Activated naive CD4-positive, alpha-beta T cell treated with anti-CD3 and anti-CD28 coated beads, Interleukin-2, amount 10 ng/mL, durations not matched to agents 7 days and 5 days (primary cell): ENCODE results near the gene LPAR1.

Experiments used
- CTCF ChIA-PET: fragments of 350-600 bp; sonication (Branson Sonifier 250); formaldehyde crosslinking; loops from one replicate; lab custom pipeline; 2021; ENCODE audit warnings: antibody characterized with exemption; lab: Charles Lee
- DNase-seq: peaks from one replicate; pipeline ENCODE4 v3.0.0-alpha.2; 2020
- H3K27ac Mint-ChIP-seq: one replicate; pipeline ENCODE4 v1.8.0; 2021; ENCODE audit warnings: mild to moderate bottlenecking, moderate library complexity, mixed read lengths
- H3K27me3 Mint-ChIP-seq: one replicate; pipeline ENCODE4 v1.8.0; 2021; ENCODE audit warnings: mild to moderate bottlenecking, mixed read lengths
- H3K36me3 Mint-ChIP-seq: one replicate; pipeline ENCODE4 v1.8.0; 2021; ENCODE audit warnings: mixed read lengths
- H3K4me1 Mint-ChIP-seq: one replicate; pipeline ENCODE4 v1.8.0; 2021; ENCODE audit warnings: mixed read lengths
- H3K4me3 Mint-ChIP-seq: one replicate; pipeline ENCODE4 v1.8.0; 2021; ENCODE audit warnings: mild to moderate bottlenecking, moderate library complexity, mixed read lengths
- H3K9me3 Mint-ChIP-seq: one replicate; pipeline ENCODE4 v1.8.0; 2021; ENCODE audit warnings: mixed read lengths

LPAR1 gene

GRCh38 chr9:110939573-110939972, 98.7 kb downstream of the LPAR1 start:
- no peaks in the 10 kb centered on the region for H3K27me3 Mint-ChIP-seq
- DNase-seq: no peak
- no peak overlapping the region for H3K27ac Mint-ChIP-seq
- no peaks in the 10 kb centered on the region for H3K36me3 Mint-ChIP-seq
- no peaks in the 10 kb centered on the region for H3K4me1 Mint-ChIP-seq
- H3K4me3 Mint-ChIP-seq: no peak overlapping the region
- H3K9me3 Mint-ChIP-seq: peaks cover 4% of the 10 kb centered on the region
- CTCF ChIA-PET: no interaction called here

- CTCF ChIA-PET: no interaction called here
These were observed 99.2 kb downstream of the LPAR1 start for GRCh38 chr9:110939047-110939446.

GRCh38 chr9:110938242-110938641, 100.0 kb downstream of the LPAR1 start:
- no peak for DNase-seq
- CTCF ChIA-PET: no interaction called here
- Mint-ChIP-seq H3K4me3 (no peak overlapping the region), H3K9me3 (peaks cover 4% of the 10 kb centered on the region), H3K36me3 (no peaks in the 10 kb centered on the region), H3K27ac (no peak overlapping the region), H3K4me1 (no peaks in the 10 kb centered on the region), H3K27me3 (no peaks in the 10 kb centered on the region)

More at GRCh38 chr9:110939047-110939446, 99.2 kb downstream of the LPAR1 start:
- H3K4me3 Mint-ChIP-seq: no peak overlapping the region
- peaks cover 4% of the 10 kb centered on the region for H3K9me3 Mint-ChIP-seq
- no peaks in the 10 kb centered on the region for H3K4me1 Mint-ChIP-seq
- H3K27me3 Mint-ChIP-seq: no peaks in the 10 kb centered on the region
- H3K36me3 Mint-ChIP-seq: no peaks in the 10 kb centered on the region
- H3K27ac Mint-ChIP-seq: no peak overlapping the region
- DNase-seq: no peak

- H3K4me1 Mint-ChIP-seq: no peaks in the 10 kb centered on the region
These were observed 101.4 kb downstream of the LPAR1 start for GRCh38 chr9:110936719-110937452.

GRCh38 chr9:110936237-110936636, 102.0 kb downstream of the LPAR1 start:
- Mint-ChIP-seq H3K9me3 (peaks cover 4% of the 10 kb centered on the region), H3K4me3 (no peak overlapping the region), H3K27me3 (no peaks in the 10 kb centered on the region), H3K36me3 (no peaks in the 10 kb centered on the region), H3K4me1 (no peaks in the 10 kb centered on the region), H3K27ac (no peak overlapping the region)
- CTCF ChIA-PET: no interaction called here
- DNase-seq: no peak

More at GRCh38 chr9:110936719-110937452, 101.4 kb downstream of the LPAR1 start:
- Mint-ChIP-seq H3K9me3 (peaks cover 4% of the 10 kb centered on the region), H3K27me3 (no peaks in the 10 kb centered on the region), H3K4me3 (no peak overlapping the region), H3K36me3 (no peaks in the 10 kb centered on the region), H3K27ac (no peak overlapping the region)
- no peak for DNase-seq
- CTCF ChIA-PET: no interaction called here

- no peaks in the 10 kb centered on the region for H3K4me1 Mint-ChIP-seq
- DNase-seq: no peak
- H3K9me3 Mint-ChIP-seq: peaks cover 4% of the 10 kb centered on the region
- H3K36me3 Mint-ChIP-seq: no peaks in the 10 kb centered on the region
- H3K27me3 Mint-ChIP-seq: no peaks in the 10 kb centered on the region
- H3K4me3 Mint-ChIP-seq: no peak overlapping the region
- H3K27ac Mint-ChIP-seq: no peak overlapping the region
- CTCF ChIA-PET: no interaction called here
These were observed 102.4 kb downstream of the LPAR1 start for GRCh38 chr9:110935829-110936228.

- Mint-ChIP-seq H3K27ac (no peak overlapping the region), H3K27me3 (no peaks in the 10 kb centered on the region), H3K36me3 (no peaks in the 10 kb centered on the region), H3K9me3 (peaks cover 4% of the 10 kb centered on the region), H3K4me1 (no peaks in the 10 kb centered on the region), H3K4me3 (no peak overlapping the region)
- CTCF ChIA-PET: no interaction called here
- no peak for DNase-seq
These were observed 104.8 kb downstream of the LPAR1 start for GRCh38 chr9:110933350-110934001.

GRCh38 chr9:110932863-110933262, 105.4 kb downstream of the LPAR1 start:
- DNase-seq: no peak
- CTCF ChIA-PET: no interaction called here
- no peaks in the 10 kb centered on the region for H3K27me3 Mint-ChIP-seq
- no peaks in the 10 kb centered on the region for H3K4me1 Mint-ChIP-seq
- no peaks in the 10 kb centered on the region for H3K36me3 Mint-ChIP-seq
- H3K4me3 Mint-ChIP-seq: no peak overlapping the region
- no peak overlapping the region for H3K27ac Mint-ChIP-seq
- H3K9me3 Mint-ChIP-seq: peaks cover 2% of the 10 kb centered on the region

GRCh38 chr9:110928599-110928998, 109.7 kb downstream of the LPAR1 start:
- Mint-ChIP-seq H3K36me3 (no peaks in the 10 kb centered on the region), H3K4me3 (no peak overlapping the region), H3K27ac (no peak overlapping the region), H3K27me3 (no peaks in the 10 kb centered on the region), H3K9me3 (no peaks in the 10 kb centered on the region), H3K4me1 (no peaks in the 10 kb centered on the region)
- no peak for DNase-seq
- CTCF ChIA-PET: no interaction called here

GRCh38 chr9:110926828-110927487, 111.3 kb downstream of the LPAR1 start:
- Mint-ChIP-seq H3K9me3 (no peaks in the 10 kb centered on the region), H3K36me3 (no peaks in the 10 kb centered on the region), H3K4me1 (no peaks in the 10 kb centered on the region), H3K27ac (no peak overlapping the region), H3K27me3 (no peaks in the 10 kb centered on the region), H3K4me3 (no peak overlapping the region)
- no peak for DNase-seq
- CTCF ChIA-PET: no interaction called here

GRCh38 chr9:110923601-110924000, 114.7 kb downstream of the LPAR1 start:
- Mint-ChIP-seq H3K4me3 (no peak overlapping the region), H3K27ac (no peak overlapping the region), H3K36me3 (no peaks in the 10 kb centered on the region), H3K4me1 (no peaks in the 10 kb centered on the region), H3K27me3 (no peaks in the 10 kb centered on the region), H3K9me3 (no peaks in the 10 kb centered on the region)
- no peak for DNase-seq
- CTCF ChIA-PET: no interaction called here

- Mint-ChIP-seq H3K27ac (no peak overlapping the region), H3K4me3 (no peak overlapping the region), H3K27me3 (no peaks in the 10 kb centered on the region), H3K9me3 (no peaks in the 10 kb centered on the region), H3K4me1 (no peaks in the 10 kb centered on the region), H3K36me3 (no peaks in the 10 kb centered on the region)
- CTCF ChIA-PET: no interaction called here
- no peak for DNase-seq
These were observed 116.1 kb downstream of the LPAR1 start for GRCh38 chr9:110922145-110922544.

GRCh38 chr9:110921705-110922104, 116.6 kb downstream of the LPAR1 start:
- no peak overlapping the region for H3K4me3 Mint-ChIP-seq
- no peak for DNase-seq
- H3K36me3 Mint-ChIP-seq: no peaks in the 10 kb centered on the region
- H3K27me3 Mint-ChIP-seq: no peaks in the 10 kb centered on the region
- CTCF ChIA-PET: no interaction called here
- no peaks in the 10 kb centered on the region for H3K4me1 Mint-ChIP-seq
- H3K9me3 Mint-ChIP-seq: no peaks in the 10 kb centered on the region
- H3K27ac Mint-ChIP-seq: no peak overlapping the region

GRCh38 chr9:110919609-110920008, 118.7 kb downstream of the LPAR1 start:
- CTCF ChIA-PET: no interaction called here
- DNase-seq: no peak
- Mint-ChIP-seq H3K9me3 (peaks cover 3% of the 10 kb centered on the region), H3K36me3 (no peaks in the 10 kb centered on the region), H3K4me3 (no peak overlapping the region), H3K4me1 (no peaks in the 10 kb centered on the region), H3K27me3 (no peaks in the 10 kb centered on the region), H3K27ac (no peak overlapping the region)

- no peaks in the 10 kb centered on the region for H3K27me3 Mint-ChIP-seq
- CTCF ChIA-PET: no interaction called here
- DNase-seq: no peak
- H3K9me3 Mint-ChIP-seq: peaks cover 3% of the 10 kb centered on the region
- H3K36me3 Mint-ChIP-seq: no peaks in the 10 kb centered on the region
- no peak overlapping the region for H3K27ac Mint-ChIP-seq
- no peak overlapping the region for H3K4me3 Mint-ChIP-seq
- no peaks in the 10 kb centered on the region for H3K4me1 Mint-ChIP-seq
These were observed 119.2 kb downstream of the LPAR1 start for GRCh38 chr9:110919050-110919435.
